Peyer's patch (tissue), 4 donors: ENCODE data around the gene CARNS1.

Experiments
- POLR2A ChIP-seq, 2 donors: fragments of 450-650 bp; IDR thresholded peaks; one replicate each; pipeline ENCODE4 v1.5.1; 2017; ENCODE audit warnings: antibody characterized with exemption in 2 of 2, mild to moderate bottlenecking in 2 of 2, moderate library complexity in 2 of 2
- TF ChIP-seq, protein P1 (sequence below), 6 experiments: fragments of 450-650 bp in 4 of 6; fragments of 200-600 bp in 2 of 6; sonication (generic) in 1 of 6; IDR thresholded peaks; one replicate each; pipeline ENCODE4 v1.5.1; 2017 to 2019; ENCODE audit warnings: antibody characterized with exemption in 6 of 6, mild to moderate bottlenecking in 3 of 6, moderate library complexity in 1 of 6

DNA sequence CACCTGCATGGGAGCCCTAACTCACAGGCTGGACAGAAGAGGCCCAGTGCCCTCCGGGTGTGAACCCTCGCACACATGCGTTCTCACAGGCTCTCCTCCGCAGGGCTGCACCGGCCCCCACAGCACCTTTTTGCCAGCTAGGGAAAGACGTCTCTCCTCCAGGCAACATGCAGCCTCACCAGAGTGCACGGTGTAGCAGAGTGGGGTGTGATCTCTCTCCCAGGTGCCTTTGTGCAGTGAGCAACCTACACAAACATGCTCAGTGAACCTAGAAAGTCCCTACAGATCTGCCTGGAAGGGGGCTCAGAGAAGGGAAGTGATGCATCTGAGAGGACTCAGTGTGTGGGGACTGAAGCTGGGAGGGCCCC lies 3.7 kb upstream of the CARNS1 start:
- TF ChIP-seq, protein P1, sequence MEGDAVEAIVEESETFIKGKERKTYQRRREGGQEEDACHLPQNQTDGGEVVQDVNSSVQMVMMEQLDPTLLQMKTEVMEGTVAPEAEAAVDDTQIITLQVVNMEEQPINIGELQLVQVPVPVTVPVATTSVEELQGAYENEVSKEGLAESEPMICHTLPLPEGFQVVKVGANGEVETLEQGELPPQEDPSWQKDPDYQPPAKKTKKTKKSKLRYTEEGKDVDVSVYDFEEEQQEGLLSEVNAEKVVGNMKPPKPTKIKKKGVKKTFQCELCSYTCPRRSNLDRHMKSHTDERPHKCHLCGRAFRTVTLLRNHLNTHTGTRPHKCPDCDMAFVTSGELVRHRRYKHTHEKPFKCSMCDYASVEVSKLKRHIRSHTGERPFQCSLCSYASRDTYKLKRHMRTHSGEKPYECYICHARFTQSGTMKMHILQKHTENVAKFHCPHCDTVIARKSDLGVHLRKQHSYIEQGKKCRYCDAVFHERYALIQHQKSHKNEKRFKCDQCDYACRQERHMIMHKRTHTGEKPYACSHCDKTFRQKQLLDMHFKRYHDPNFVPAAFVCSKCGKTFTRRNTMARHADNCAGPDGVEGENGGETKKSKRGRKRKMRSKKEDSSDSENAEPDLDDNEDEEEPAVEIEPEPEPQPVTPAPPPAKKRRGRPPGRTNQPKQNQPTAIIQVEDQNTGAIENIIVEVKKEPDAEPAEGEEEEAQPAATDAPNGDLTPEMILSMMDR (IDR thresholded peaks at IDR 0.05) = no peak
- TF ChIP-seq POLR2A (IDR thresholded peaks at IDR 0.05) = no peak
